Brain microvascular endothelial cell (primary cell): ENCODE measurements around the gene KIF18A.

Source experiments
- DNase-seq: peaks from one replicate; pipeline ENCODE4 v3.0.0-alpha.2; 2020
- H3K27ac ChIP-seq: fragments of 250-450 bp; sonication (Bioruptor Pico); 2 replicates; pipeline ENCODE4 v1.5.1; 2020; ENCODE audit warnings: mild to moderate bottlenecking, moderate library complexity
- H3K27me3 ChIP-seq: fragments of 250-450 bp; sonication (Bioruptor Pico); replicated peaks from 2 replicates; pipeline ENCODE4 v1.5.1; 2020; ENCODE audit warnings: mild to moderate bottlenecking
- H3K36me3 ChIP-seq: fragments of 250-450 bp; sonication (Bioruptor Pico); replicated peaks from 2 replicates; pipeline ENCODE4 v1.5.1; 2020; ENCODE audit warnings: mild to moderate bottlenecking
- H3K4me3 ChIP-seq: 2 replicates; pipeline ENCODE4 v1.5.1; 2011; ENCODE audit warnings: low read depth, mild to moderate bottlenecking, control low read depth, low read length, moderate library complexity
- CTCF ChIP-seq: IDR thresholded peaks from 2 replicates; pipeline ENCODE4 v1.5.1; 2011; ENCODE audit warnings: low read depth, mild to moderate bottlenecking, moderate library complexity, low read length, control low read depth, inconsistent platforms; ENCODE audit errors: missing control alignments
- in situ Hi-C: cut with HindIII; loops from 2 replicates; pipeline ENCODE4 v1.10.0; 2017; ENCODE audit warnings: low sequenced_read_pairs, low pct_ligation_motif_present

Gene KIF18A

DNA sequence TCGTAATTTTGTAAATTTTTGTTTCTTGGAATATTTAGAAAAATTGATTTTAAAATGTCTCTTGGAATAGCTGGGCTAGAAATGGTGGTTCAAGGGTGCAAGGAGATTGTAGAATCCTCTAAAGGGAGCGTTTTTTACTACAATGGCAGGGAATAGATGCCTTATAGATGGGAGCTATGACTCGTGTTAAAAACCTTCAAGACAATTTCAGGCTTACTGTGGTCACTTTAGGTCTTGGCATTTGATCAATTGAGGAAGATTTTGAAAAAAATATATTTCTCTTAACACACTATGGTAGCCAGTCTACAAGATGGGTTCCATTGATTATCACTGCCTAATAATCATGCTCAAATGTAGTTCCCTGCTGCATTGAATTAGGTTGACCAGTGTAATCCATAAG lies 25.2 kb upstream of the KIF18A start:
- H3K4me3 ChIP-seq, result no peak overlapping the region
- in situ Hi-C loops, result no loop called here
- TF ChIP-seq CTCF, result no peak

DNA sequence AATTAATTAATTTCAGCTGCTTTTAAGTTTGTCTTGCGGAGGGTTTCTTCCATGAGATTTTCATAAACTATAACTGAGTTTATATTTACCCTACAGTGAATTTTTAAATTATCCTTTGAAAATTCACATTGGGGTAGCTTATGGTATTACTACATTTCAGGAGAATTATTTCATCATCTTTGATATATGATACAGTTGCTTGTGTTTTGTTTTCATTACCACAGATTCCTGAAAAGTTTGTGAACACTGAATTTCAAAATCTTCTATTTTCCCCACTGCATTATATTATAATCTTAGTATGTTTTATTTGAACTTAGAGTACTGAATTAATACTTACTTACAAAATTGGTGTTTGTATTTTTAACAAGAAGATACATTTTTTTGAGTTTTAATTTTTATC lies 24.6 kb upstream of the KIF18A start:
- no peak for DNase-seq

More for the DNA sequence above, 25.2 kb upstream of the KIF18A start:
- H3K27me3 ChIP-seq, result no peaks in the 10 kb centered on the region
- no peak for DNase-seq
- no peak overlapping the region for H3K27ac ChIP-seq
- H3K36me3 ChIP-seq, result peaks cover 2% of the 10 kb centered on the region

DNA sequence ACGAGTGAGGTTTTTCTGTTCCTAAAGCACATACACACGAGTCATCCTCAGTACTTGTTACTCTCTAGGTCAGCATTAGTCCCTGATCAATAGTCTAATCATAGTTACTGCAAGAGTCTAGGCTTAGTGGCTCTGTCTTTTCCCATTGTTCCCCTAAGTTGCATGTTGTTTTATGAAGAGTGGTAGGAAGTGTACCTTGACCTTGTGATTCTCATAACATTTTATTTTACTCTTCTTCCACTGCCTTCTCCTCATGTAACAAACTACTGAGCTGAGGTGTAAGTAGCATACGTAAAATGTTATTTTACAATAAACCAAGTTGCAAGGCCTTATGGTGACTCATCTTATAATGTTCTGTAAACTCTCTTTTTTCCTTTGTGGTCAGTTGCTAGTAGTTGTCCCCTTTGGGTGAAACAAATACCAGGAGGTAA lies 15.2 kb upstream of the KIF18A start:
- H3K4me3 ChIP-seq, result no peak overlapping the region
- DNase-seq, result no peak
- in situ Hi-C loops, result no loop called here

More for the DNA sequence above, 24.6 kb upstream of the KIF18A start:
- Histone ChIP-seq H3K27ac (no peak overlapping the region), H3K4me3 (no peak overlapping the region), H3K36me3 (peaks cover 2% of the 10 kb centered on the region), H3K27me3 (no peaks in the 10 kb centered on the region)
- in situ Hi-C loops, result no loop called here
- no peak for TF ChIP-seq CTCF

DNA sequence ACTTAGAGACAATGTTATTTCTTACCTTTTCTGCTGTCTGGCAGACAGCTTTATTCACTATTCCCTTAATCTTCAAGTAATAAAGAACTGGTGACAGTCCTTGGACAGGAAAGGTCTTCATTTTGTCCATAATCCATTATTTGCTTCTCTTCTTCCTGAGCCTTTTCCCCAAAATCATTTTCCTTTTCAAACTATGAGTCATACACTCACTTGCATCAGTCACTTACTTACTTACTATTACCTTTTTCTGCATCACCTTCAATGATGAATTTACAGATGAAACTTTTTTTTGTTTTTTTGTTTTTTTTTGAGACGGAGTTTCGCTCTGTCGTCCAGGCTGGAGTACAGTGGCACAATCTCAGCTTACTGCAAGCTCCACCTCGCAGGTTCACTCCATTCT lies 9.8 kb upstream of the KIF18A start:
- no peak for TF ChIP-seq CTCF
- in situ Hi-C loops, result no loop called here
- no peak for DNase-seq
- Histone ChIP-seq H3K4me3 (no peak overlapping the region), H3K36me3 (no peaks in the 10 kb centered on the region), H3K27ac (no peak overlapping the region), H3K27me3 (no peaks in the 10 kb centered on the region)

More for the DNA sequence above, 15.2 kb upstream of the KIF18A start:
- peak overlapping the region; percentile 41 for H3K27ac ChIP-seq
- TF ChIP-seq CTCF, result no peak
- H3K27me3 ChIP-seq, result no peaks in the 10 kb centered on the region
- no peaks in the 10 kb centered on the region for H3K36me3 ChIP-seq

DNA sequence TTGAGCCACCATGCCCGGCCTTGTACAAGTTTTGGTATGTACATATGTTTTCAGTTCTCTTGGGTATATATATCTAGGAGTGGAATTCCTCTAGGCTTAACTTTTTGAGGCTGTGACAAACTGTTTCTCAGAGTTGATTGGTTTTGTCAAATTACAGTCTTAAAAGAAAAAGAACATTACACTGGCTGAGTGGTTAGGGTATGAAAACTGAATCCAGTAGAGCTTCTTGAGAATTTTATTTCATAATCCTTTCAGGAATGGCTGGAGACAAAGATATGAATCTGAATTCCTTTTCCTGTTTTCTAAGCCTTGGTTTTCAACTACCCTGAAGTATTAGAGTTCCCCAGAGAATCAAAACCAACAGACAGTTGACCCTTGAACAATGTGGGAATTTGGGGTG lies 6.8 kb upstream of the KIF18A start:
- TF ChIP-seq CTCF, result no peak
- no peak for DNase-seq
- in situ Hi-C loops, result no loop called here
- Histone ChIP-seq H3K36me3 (no peaks in the 10 kb centered on the region), H3K27ac (no peak overlapping the region), H3K4me3 (no peak overlapping the region), H3K27me3 (no peaks in the 10 kb centered on the region)

DNA sequence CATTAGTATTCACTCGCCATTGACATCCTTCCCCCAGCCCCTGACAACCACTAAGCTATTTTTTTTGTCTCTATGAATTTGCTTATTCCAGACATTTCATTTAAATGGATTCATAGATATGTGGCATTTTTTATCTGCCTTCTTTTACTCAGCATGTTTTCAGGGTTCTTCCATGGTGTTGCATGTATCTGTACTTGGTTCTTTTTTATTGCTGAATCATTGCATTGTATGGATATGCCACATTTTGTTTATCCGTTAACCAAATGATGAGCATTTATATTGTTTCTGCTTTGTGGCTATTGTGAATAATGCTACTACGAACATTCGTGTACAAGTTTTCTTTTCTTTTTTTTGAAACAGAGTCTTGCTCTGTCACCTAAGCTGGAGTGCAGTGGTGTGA lies 6.2 kb upstream of the KIF18A start:
- DNase-seq, result no peak
- in situ Hi-C loops, result no loop called here
- no peak overlapping the region for H3K27ac ChIP-seq
- no peaks in the 10 kb centered on the region for H3K36me3 ChIP-seq
- no peak for TF ChIP-seq CTCF
- no peak overlapping the region for H3K4me3 ChIP-seq
- H3K27me3 ChIP-seq, result no peaks in the 10 kb centered on the region
